Cardiac fibroblast (primary cell): Measurements from ENCODE around the gene EME2.

ENCODE experiments used
- DNase-seq, 2 donors: peaks; one replicate each; pipeline versions ENCODE4 v3.0.0 to v3.0.0-alpha.2; 2010; ENCODE audit warnings: low read depth in 2 of 2
- H3K4me3 ChIP-seq, 2 donors: replicated peaks in 1 of 2; 1 replicate in 1 of 2; 2 replicates in 1 of 2; pipeline ENCODE4 v1.5.1; 2011; ENCODE audit warnings: low read depth in 2 of 2, low read length in 2 of 2, mild to moderate bottlenecking in 2 of 2, moderate library complexity in 1 of 2
- CTCF ChIP-seq: IDR thresholded peaks from one replicate; pipeline ENCODE4 v1.5.1; 2011; ENCODE audit warnings: low read depth, mild to moderate bottlenecking, low read length, inconsistent platforms

Gene EME2

GRCh38 chr16:1740234-1740633, 32.4 kb upstream of the EME2 start:
- no peak overlapping the region for H3K4me3 ChIP-seq
- no peak for TF ChIP-seq CTCF
- no peak for DNase-seq

- TF ChIP-seq CTCF = no peak
- no peak overlapping the region for H3K4me3 ChIP-seq
- DNase-seq = no peak
Observed at GRCh38 chr16:1740781-1741490, 31.7 kb upstream of the EME2 start.

GRCh38 chr16:1741553-1742165, 31.0 kb upstream of the EME2 start:
- TF ChIP-seq CTCF = no peak
- H3K4me3 ChIP-seq = no peak overlapping the region
- DNase-seq = no peak

GRCh38 chr16:1743376-1744337, 29.0 kb upstream of the EME2 start:
- DNase-seq = no peak
- H3K4me3 ChIP-seq = no peak overlapping the region
- no peak for TF ChIP-seq CTCF

- DNase-seq = no peak
- TF ChIP-seq CTCF = no peak
- no peak overlapping the region for H3K4me3 ChIP-seq
Observed at GRCh38 chr16:1744338-1744840, 28.2 kb upstream of the EME2 start.

- peak; percentile 39 to 61 for DNase-seq
- no peak overlapping the region for H3K4me3 ChIP-seq
- TF ChIP-seq CTCF = no peak
Observed at GRCh38 chr16:1745181-1745899, 27.3 kb upstream of the EME2 start.
